ENCODE results near the gene PSAP. TPM values are rescaled to one million over a fixed set of nuclear protein-coding genes. Genes with fewer than 3 reads are reported as not detected.

Gene PSAP
- total and polyA plus RNA-seq, 10 donors = 363 to 1,826 (median 1,412) TPM

DNA sequence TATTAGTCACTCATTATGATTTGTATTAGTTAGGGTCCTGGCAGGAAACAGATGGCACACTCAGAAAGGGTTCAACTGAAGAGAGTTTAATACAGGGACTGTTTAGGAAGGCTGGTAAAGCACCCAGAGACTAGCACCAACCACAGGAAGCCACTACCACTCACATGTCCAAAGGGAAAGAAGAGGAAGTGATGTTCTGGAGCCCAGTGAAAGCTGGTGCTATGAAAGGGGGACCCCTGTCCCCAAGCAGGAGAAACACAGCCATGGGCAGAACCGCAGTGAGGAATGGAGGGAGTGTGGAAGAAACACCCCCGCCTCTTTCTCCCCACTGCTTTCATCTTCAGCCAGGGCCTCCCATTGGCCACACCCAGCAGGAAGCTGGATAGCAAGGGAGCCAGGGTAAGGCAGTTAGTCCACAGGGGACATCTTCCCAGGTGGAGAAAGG lies 74.5 kb downstream of the PSAP start:
- Histone ChIP-seq H3K27ac (peak overlapping the region; percentile 35 to 98 (median 95)), H3K4me3 (peak overlapping the region in 1 of 8 donors; percentile 81), H3K27me3 (replicated peaks in 1 of 7) (no peaks in the 10 kb centered on the region), H3K36me3 (peaks cover 0 to 4% (median 0%) of the 10 kb centered on the region in 6 donors), H3K9me3 (no peaks in the 10 kb centered on the region), H3K4me1 (peaks cover 41 to 100% (median 68%) of the 10 kb centered on the region in 6 donors)
- TF ChIP-seq POLR2A (IDR thresholded peaks at IDR 0.05) (no peak), POLR2AphosphoS5 (IDR thresholded peaks at IDR 0.05) (no peak)
- WGBS, 5 donors = 34 to 68% (median 38%) methylated on average over 2 of the region's 2 CpGs
- peak; percentile 61 for DNase-seq
- intact Hi-C loops (cut with DNase I; ENCODE audit: low total_unique reads) = no loop called here

DNA sequence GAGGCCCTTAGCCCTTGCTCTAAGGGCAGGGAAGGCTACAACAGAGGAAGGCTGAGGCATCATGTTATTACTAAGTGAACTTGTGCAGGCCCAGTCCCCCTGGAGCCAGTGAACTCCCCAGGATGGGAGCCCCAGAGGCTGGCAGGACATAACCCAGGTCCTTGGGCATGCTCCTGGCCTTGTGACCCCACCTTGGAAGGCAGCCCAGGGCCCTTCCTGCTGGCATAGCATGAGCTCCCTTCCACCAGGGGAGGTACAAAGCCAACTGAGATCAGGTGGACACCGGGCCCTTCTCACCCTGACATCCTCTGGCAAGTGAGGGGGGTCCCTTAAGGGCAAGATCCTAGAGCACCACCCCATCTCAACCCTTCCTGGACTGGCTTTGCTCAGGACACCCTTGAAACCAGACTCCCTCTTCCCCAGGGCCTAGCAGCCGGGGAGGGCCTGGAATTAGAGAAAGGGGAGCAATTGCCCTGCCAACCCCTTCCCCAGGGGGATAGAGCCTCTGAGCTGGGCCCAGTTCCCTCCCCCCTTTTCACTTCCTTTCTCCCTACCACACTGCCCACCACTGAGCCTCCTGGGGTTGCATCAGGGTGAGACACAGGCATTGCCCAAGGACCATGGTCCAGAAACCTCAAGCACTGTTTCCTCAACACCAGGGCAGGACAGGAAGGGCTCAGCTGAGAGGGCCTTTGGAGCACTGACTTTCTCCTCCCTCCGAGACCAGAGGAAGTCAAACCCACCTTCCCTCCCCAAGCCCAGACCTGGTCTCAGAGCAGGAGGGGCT lies 75.9 kb downstream of the PSAP start:
- peaks cover 0 to 13% (median 0%) of the 10 kb centered on the region in 6 donors for H3K36me3 ChIP-seq
- intact Hi-C loops (cut with DNase I; ENCODE audit: low total_unique reads) = no loop called here
- H3K27me3 ChIP-seq (replicated peaks in 1 of 7) = no peaks in the 10 kb centered on the region
- no peaks in the 10 kb centered on the region for H3K9me3 ChIP-seq
- 19 to 38% (median 32%) methylated on average over 2 to 3 of the region's 3 CpGs for WGBS, 5 donors
- H3K4me1 ChIP-seq = peaks cover 53 to 100% (median 78%) of the 10 kb centered on the region in 6 donors
- peak; percentile 56 to 92 (median 71) for TF ChIP-seq POLR2AphosphoS5 (IDR thresholded peaks at IDR 0.05)
- TF ChIP-seq, protein P1, sequence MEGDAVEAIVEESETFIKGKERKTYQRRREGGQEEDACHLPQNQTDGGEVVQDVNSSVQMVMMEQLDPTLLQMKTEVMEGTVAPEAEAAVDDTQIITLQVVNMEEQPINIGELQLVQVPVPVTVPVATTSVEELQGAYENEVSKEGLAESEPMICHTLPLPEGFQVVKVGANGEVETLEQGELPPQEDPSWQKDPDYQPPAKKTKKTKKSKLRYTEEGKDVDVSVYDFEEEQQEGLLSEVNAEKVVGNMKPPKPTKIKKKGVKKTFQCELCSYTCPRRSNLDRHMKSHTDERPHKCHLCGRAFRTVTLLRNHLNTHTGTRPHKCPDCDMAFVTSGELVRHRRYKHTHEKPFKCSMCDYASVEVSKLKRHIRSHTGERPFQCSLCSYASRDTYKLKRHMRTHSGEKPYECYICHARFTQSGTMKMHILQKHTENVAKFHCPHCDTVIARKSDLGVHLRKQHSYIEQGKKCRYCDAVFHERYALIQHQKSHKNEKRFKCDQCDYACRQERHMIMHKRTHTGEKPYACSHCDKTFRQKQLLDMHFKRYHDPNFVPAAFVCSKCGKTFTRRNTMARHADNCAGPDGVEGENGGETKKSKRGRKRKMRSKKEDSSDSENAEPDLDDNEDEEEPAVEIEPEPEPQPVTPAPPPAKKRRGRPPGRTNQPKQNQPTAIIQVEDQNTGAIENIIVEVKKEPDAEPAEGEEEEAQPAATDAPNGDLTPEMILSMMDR (IDR thresholded peaks at IDR 0.05 in 8 of 11, conservative IDR thresholded peaks at IDR 0.05 in 3 of 11) = no peak
- peak overlapping the region in 4 of 8 donors; percentile 19 to 81 (median 78) for H3K4me3 ChIP-seq
- DNase-seq = peak; percentile 90
- H3K27ac ChIP-seq = peak overlapping the region; percentile 66 to 98 (median 95)

DNA sequence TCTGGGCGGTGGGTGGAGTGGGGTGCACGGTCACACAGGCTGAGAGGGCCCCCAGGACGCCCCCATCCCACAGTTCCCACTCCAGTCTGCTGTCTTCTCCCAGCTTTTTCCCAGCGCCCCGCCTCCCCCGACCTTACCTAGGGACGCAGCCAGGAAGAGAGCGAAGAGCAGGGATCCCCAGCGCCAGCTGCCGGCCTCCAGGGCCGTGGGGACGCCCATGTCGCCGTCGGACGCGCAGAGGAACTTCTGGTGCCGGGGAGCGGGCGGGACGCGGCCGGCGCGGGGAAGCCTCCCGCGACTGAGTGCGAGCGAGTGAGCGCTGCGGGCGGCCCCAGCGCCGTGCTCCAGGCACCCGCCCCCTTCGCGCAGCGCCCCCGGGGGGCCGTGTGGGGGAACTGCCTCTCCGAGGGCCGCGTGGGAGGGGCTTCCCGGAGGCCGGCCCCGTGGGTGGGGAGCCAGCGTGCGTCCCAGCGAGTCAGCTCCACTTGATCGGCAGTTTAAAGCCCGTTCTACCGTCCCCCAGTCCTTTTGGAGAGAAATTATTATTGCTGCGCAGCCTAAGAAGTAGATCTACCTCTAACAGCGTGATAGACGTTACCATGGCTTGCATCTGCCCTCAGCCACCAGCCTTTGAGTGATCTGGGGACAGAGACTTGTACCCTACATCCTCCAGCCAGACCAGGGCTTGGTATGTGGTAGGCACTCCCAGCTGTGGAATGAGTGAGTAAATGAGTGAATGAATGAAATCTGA lies 77.7 kb downstream of the PSAP start, which contains the start of gene VSIR:
TSS of gene VSIR (minus strand) at position 300 of the 751 bp plus-strand sequence. CDS start at position 219, 81 bp downstream.
- intact Hi-C loops (cut with DNase I; ENCODE audit: low total_unique reads) = loop anchor here (2.0 kb wide), 1 partner anchor 47 kb away; no protein-coding TSS in a partner anchor

DNA sequence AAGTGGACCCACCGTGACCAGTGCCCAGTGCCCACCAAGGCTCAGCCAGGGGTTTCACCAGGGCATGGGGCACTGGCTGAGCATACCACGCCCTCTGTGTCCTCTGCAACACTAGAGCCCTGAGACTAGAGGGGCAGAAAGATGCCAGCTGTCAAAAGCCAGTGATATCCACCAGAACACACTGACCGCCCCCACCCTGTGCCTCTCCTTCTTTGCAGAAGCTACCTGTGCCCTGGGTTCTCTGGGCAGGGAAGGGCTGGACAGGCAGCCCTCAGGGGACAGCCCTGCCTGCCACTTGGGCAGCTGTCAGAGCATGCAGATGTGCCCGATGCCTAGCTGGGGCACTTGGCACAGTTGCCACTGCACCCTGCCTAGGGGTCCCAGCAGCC lies 78.2 kb downstream of the PSAP start:
- H3K36me3 ChIP-seq = peaks cover 0 to 30% (median 0%) of the 10 kb centered on the region in 6 donors
- no peak for DNase-seq
- peaks cover 73 to 100% (median 92%) of the 10 kb centered on the region in 6 donors for H3K4me1 ChIP-seq
- intact Hi-C loops (cut with DNase I; ENCODE audit: low total_unique reads) = loop anchor here (2.0 kb wide), 1 partner anchor 46 kb away; no protein-coding TSS in a partner anchor
- TF ChIP-seq POLR2AphosphoS5 (IDR thresholded peaks at IDR 0.05) (no peak), POLR2A (IDR thresholded peaks at IDR 0.05) (no peak)
- TF ChIP-seq, protein P1 (IDR thresholded peaks at IDR 0.05 in 8 of 11, conservative IDR thresholded peaks at IDR 0.05 in 3 of 11) = no peak
- peak overlapping the region; percentile 80 to 98 (median 95) for H3K27ac ChIP-seq
- H3K4me3 ChIP-seq = peak overlapping the region; percentile 45 to 82 (median 76)
- 11 to 18% (median 13%) methylated on average over 3 to 4 of the region's 4 CpGs for WGBS, 5 donors
- H3K27me3 ChIP-seq (replicated peaks in 1 of 7) = no peaks in the 10 kb centered on the region
- no peaks in the 10 kb centered on the region for H3K9me3 ChIP-seq

More for the DNA sequence above, 77.7 kb downstream of the PSAP start, which contains the start of gene VSIR:
- 0 to 2% (median 0%) methylated on average over 12 to 55 of the region's 55 CpGs for WGBS, 5 donors
- TF ChIP-seq POLR2A (IDR thresholded peaks at IDR 0.05) = peak; percentile 88 to 99 (median 95)
- TF ChIP-seq POLR2AphosphoS5 (IDR thresholded peaks at IDR 0.05) = peak; percentile 98 to 99 (median 98)
- TF ChIP-seq, protein P1 (IDR thresholded peaks at IDR 0.05 in 8 of 11, conservative IDR thresholded peaks at IDR 0.05 in 3 of 11) = peak; percentile 85 to 100 (median 99)
- Histone ChIP-seq H3K36me3 (peaks cover 0 to 25% (median 0%) of the 10 kb centered on the region in 6 donors), H3K27me3 (replicated peaks in 1 of 7) (no peaks in the 10 kb centered on the region), H3K4me1 (peaks cover 68 to 100% (median 89%) of the 10 kb centered on the region in 6 donors), H3K4me3 (peak within 1 kb of the TSS; percentile 45 to 82 (median 76)), H3K27ac (peak within 1 kb of the TSS; percentile 80 to 98 (median 95)), H3K9me3 (no peaks in the 10 kb centered on the region)
- DNase-seq = peak; percentile 100

All from spleen (tissue), 11 donors.